ENCODE results near the gene CAPRIN2.

The CAPRIN2 gene

GRCh38 chr12:30757316-30757715, 2.6 kb upstream of the CAPRIN2 start:
- DNase-seq, result no peak

GRCh38 chr12:30756074-30756473, 1.3 kb upstream of the CAPRIN2 start:
- DNase-seq, result no peak

- no peak for DNase-seq
These were observed 628 bp upstream of the CAPRIN2 start for GRCh38 chr12:30755395-30755762.

GRCh38 chr12:30754383-30754749, 385 bp downstream of the CAPRIN2 start:
- no peak for DNase-seq

GRCh38 chr12:30753751-30754382, 884 bp downstream of the CAPRIN2 start:
- DNase-seq, result peak; percentile 23

- DNase-seq, result peak; percentile 57
These were observed 1.5 kb downstream of the CAPRIN2 start for GRCh38 chr12:30753233-30753632.

- no peak for DNase-seq
These were observed 2.5 kb downstream of the CAPRIN2 start for GRCh38 chr12:30752255-30752654.

- no peak for DNase-seq
These were observed 6.6 kb downstream of the CAPRIN2 start for GRCh38 chr12:30748147-30748546.

GRCh38 chr12:30746190-30746589, 8.6 kb downstream of the CAPRIN2 start:
- DNase-seq, result no peak

- no peak for DNase-seq
These were observed 10.4 kb downstream of the CAPRIN2 start for GRCh38 chr12:30744321-30744720.

- DNase-seq, result no peak
These were observed 14.5 kb downstream of the CAPRIN2 start for GRCh38 chr12:30740274-30740673.

- DNase-seq, result no peak
These were observed 15.7 kb downstream of the CAPRIN2 start for GRCh38 chr12:30739020-30739419.

- no peak for DNase-seq
These were observed 21.7 kb downstream of the CAPRIN2 start for GRCh38 chr12:30732954-30733637.

GRCh38 chr12:30730011-30730410, 24.7 kb downstream of the CAPRIN2 start:
- no peak for DNase-seq

- DNase-seq, result no peak
These were observed 25.2 kb downstream of the CAPRIN2 start for GRCh38 chr12:30729547-30729946.

GRCh38 chr12:30726647-30727046, 28.1 kb downstream of the CAPRIN2 start:
- DNase-seq, result no peak

- DNase-seq, result peak; percentile 87
These were observed 29.0 kb downstream of the CAPRIN2 start for GRCh38 chr12:30725739-30726138.

GRCh38 chr12:30719060-30719459, 35.7 kb downstream of the CAPRIN2 start:
- DNase-seq, result peak; percentile 92

- no peak for DNase-seq
These were observed 47.0 kb downstream of the CAPRIN2 start for GRCh38 chr12:30707613-30708342.

GRCh38 chr12:30706476-30706875, 48.3 kb downstream of the CAPRIN2 start:
- DNase-seq, result no peak

GRCh38 chr12:30701056-30701455, 53.7 kb downstream of the CAPRIN2 start:
- DNase-seq, result no peak

GRCh38 chr12:30700216-30700900, 54.4 kb downstream of the CAPRIN2 start:
- no peak for DNase-seq

GRCh38 chr12:30698346-30698745, 56.4 kb downstream of the CAPRIN2 start:
- DNase-seq, result no peak

All from fibroblast of skin of scalp (primary cell).